Kidney (tissue), 14 donors: ENCODE data around the gene TBC1D10B. TPM values are rescaled to one million over a fixed set of nuclear protein-coding genes. Genes with fewer than 3 reads are reported as not detected.

Source experiments
- DNase-seq, 5 donors: peaks; one replicate each; pipeline ENCODE4 v3.0.0-alpha.2; 2013 to 2020
- FAIRE-seq: peaks from 2 replicates; lab custom pipeline; 2012; peaks lifted over from hg19 to GRCh38; lab: Jason Lieb, UNC
- H3K27ac ChIP-seq, 2 donors: one replicate each; pipeline ENCODE4 v1.7.0; 2013; ENCODE audit warnings: low read depth in 2 of 2, low read length in 2 of 2, inconsistent platforms in 1 of 2
- H3K27me3 ChIP-seq: one replicate; pipeline ENCODE4 v1.7.1; 2013; ENCODE audit warnings: low read length, inconsistent platforms; ENCODE audit not compliant: control insufficient read depth, insufficient read depth
- H3K36me3 ChIP-seq, 3 donors: one replicate each; pipeline versions ENCODE4 v1.7.0 to v1.7.1; 2013; ENCODE audit warnings: low read length in 3 of 3, control low read depth in 1 of 3, inconsistent platforms in 1 of 3; ENCODE audit not compliant: insufficient read depth in 3 of 3, control insufficient read depth in 2 of 3
- H3K4me1 ChIP-seq, 3 donors: one replicate each; pipeline versions ENCODE4 v1.7.0 to v1.7.1; 2013; ENCODE audit warnings: low read length in 3 of 3, inconsistent platforms in 1 of 3, low read depth in 1 of 3; ENCODE audit not compliant: control insufficient read depth in 2 of 3, insufficient read depth in 2 of 3
- H3K4me3 ChIP-seq, 3 donors: one replicate each; pipeline versions ENCODE4 v1.7.0 to v1.8.1; 2013; ENCODE audit warnings: low read length in 3 of 3, control low read depth in 1 of 3, inconsistent platforms in 1 of 3
- H3K9ac ChIP-seq, 3 donors: one replicate each; pipeline versions ENCODE4 v1.7.0 to v1.7.1; 2013; ENCODE audit warnings: low read length in 3 of 3, control low read depth in 1 of 3, inconsistent platforms in 1 of 3
- H3K9me3 ChIP-seq, 3 donors: one replicate each; pipeline versions ENCODE4 v1.7.0 to v1.7.1; 2013; ENCODE audit warnings: low read length in 3 of 3, control low read depth in 1 of 3, inconsistent platforms in 1 of 3; ENCODE audit not compliant: control insufficient read depth in 2 of 3, insufficient read depth in 1 of 3
- CTCF ChIP-seq: IDR thresholded peaks from 3 replicates; pipeline ENCODE4 v1.5.1; 2012; ENCODE audit warnings: mild to moderate bottlenecking, moderate library complexity, borderline replicate concordance; ENCODE audit not compliant: insufficient read depth; ENCODE audit errors: extremely low read depth
- intact Hi-C: fragments of 100-400 bp; cut with DNase I; formaldehyde crosslinking; loops from one replicate; pipeline ENCODE4 v1.11.1; 2022
- polyA plus RNA-seq: library from polyadenylated mRNA; stranded (reverse); fragments of 350-450 nt; fragmentation: Illumina TruSeq; extraction: RNeasy Lipid Tissue Mini Kit (QIAGEN cat#74804); gene quantifications from one replicate; pipeline ENCODE4 v1.2.3, GENCODE V29; 2014; ENCODE audit warnings: low read depth, low replicate concordance; ENCODE audit not compliant: insufficient read depth
- total RNA-seq: library from RNA; stranded (reverse); fragmentation: NEBNext Ultra II Directional; extraction: Animal tissue kit (Norgen Biotek cat#: 25700); gene quantifications from one replicate; pipeline ENCODE4 v1.2.1, GENCODE V29; 2021
- donor health status: control.
- donor health status: control.
- donor health status: control.
- donor health status: control.
- donor health status: control.
- donor health status: DM: yes; HTN: yes; CAD: no.
- donor health status: Normal renal cell carcinoma (clear cell type).

Gene TBC1D10B
- total and polyA plus RNA-seq, 2 donors from 2014 or later = 30.1 to 32.7 TPM

GRCh38 chr16:30368792-30369090 is 1.6 kb downstream of the TBC1D10B start:
- Histone ChIP-seq H3K4me3 (peak overlapping the region; percentile 61 to 89 (median 80)), H3K9me3 (no peaks in the 10 kb centered on the region), H3K4me1 (peaks cover 0 to 20% (median 4%) of the 10 kb centered on the region in 3 donors), H3K36me3 (peaks cover 0 to 10% (median 9%) of the 10 kb centered on the region in 3 donors), H3K27ac (peak overlapping the region in 1 of 2 donors; percentile 47), H3K9ac (peak overlapping the region; percentile 53 to 78 (median 65)), H3K27me3 (no peaks in the 10 kb centered on the region)
- intact Hi-C loops = no loop called here
- TF ChIP-seq CTCF = no peak
- FAIRE-seq = no peak
- DNase-seq = no peak

GRCh38 chr16:30368122-30368791 is 2.0 kb downstream of the TBC1D10B start:
- H3K27me3 ChIP-seq = no peaks in the 10 kb centered on the region
- H3K4me3 ChIP-seq = peak overlapping the region; percentile 61 to 89 (median 80)
- peaks cover 0 to 20% (median 4%) of the 10 kb centered on the region in 3 donors for H3K4me1 ChIP-seq
- H3K9ac ChIP-seq = peak overlapping the region; percentile 53 to 78 (median 65)
- no peak overlapping the region for H3K27ac ChIP-seq
- intact Hi-C loops = no loop called here
- H3K36me3 ChIP-seq = peaks cover 0 to 11% (median 9%) of the 10 kb centered on the region in 3 donors
- no peak for TF ChIP-seq CTCF
- H3K9me3 ChIP-seq = no peaks in the 10 kb centered on the region
- DNase-seq (no peak), FAIRE-seq (no peak)

GRCh38 chr16:30367349-30368009 is 2.8 kb downstream of the TBC1D10B start:
- no peak overlapping the region for H3K27ac ChIP-seq
- no peaks in the 10 kb centered on the region for H3K27me3 ChIP-seq
- no peak for TF ChIP-seq CTCF
- FAIRE-seq (no peak), DNase-seq (no peak)
- peak overlapping the region in 2 of 3 donors; percentile 15 to 65 for H3K9ac ChIP-seq
- no peaks in the 10 kb centered on the region for H3K9me3 ChIP-seq
- H3K4me3 ChIP-seq = peak overlapping the region in 2 of 3 donors; percentile 80 to 89
- H3K36me3 ChIP-seq = peaks cover 0 to 14% (median 9%) of the 10 kb centered on the region in 3 donors
- intact Hi-C loops = no loop called here
- peaks cover 0 to 20% (median 4%) of the 10 kb centered on the region in 3 donors for H3K4me1 ChIP-seq
